MM.1S (cell line): ENCODE data around the gene KLHL13.

Experiments
- DNase-seq: peaks from one replicate; pipeline ENCODE4 v3.0.0-alpha.2; 2015
- H2AFZ ChIP-seq: fragments of 300-600 bp; sonication (generic); 2 replicates; pipeline ENCODE4 v1.6.0; 2016; ENCODE audit warnings: antibody characterized with exemption, low read length
- H3F3A ChIP-seq: fragments of 300-600 bp; sonication (generic); 2 replicates; pipeline ENCODE4 v1.6.1; 2016; ENCODE audit warnings: mild to moderate bottlenecking, antibody characterized with exemption, low read length, moderate library complexity, mixed read lengths; ENCODE audit not compliant: insufficient read depth
- H3K27ac ChIP-seq: fragments of 300-600 bp; sonication (generic); 2 replicates; pipeline ENCODE4 v1.5.1; 2016; ENCODE audit warnings: mild to moderate bottlenecking, low read length
- H3K27me3 ChIP-seq: fragments of 300-600 bp; sonication (generic); replicated peaks from 2 replicates; pipeline ENCODE4 v1.6.0; 2016; ENCODE audit warnings: low read length; ENCODE audit not compliant: insufficient read depth
- H3K36me3 ChIP-seq: fragments of 300-600 bp; sonication (generic); replicated peaks from 2 replicates; pipeline ENCODE4 v1.6.1; 2016; ENCODE audit warnings: mild to moderate bottlenecking, low read length, mixed read lengths; ENCODE audit not compliant: insufficient read depth
- H3K4me1 ChIP-seq: fragments of 300-600 bp; sonication (generic); 2 replicates; pipeline ENCODE4 v1.6.1; 2016; ENCODE audit warnings: low read length, mixed read lengths
- H3K4me2 ChIP-seq: fragments of 300-600 bp; sonication (generic); 2 replicates; pipeline ENCODE4 v1.6.0; 2016; ENCODE audit warnings: low read depth, low read length
- H3K4me3 ChIP-seq: fragments of 300-600 bp; sonication (generic); 2 replicates; pipeline ENCODE4 v1.5.1; 2016; ENCODE audit warnings: low read length, mixed read lengths
- H3K79me2 ChIP-seq: fragments of 300-600 bp; sonication (generic); 2 replicates; pipeline ENCODE4 v1.6.1; 2016; ENCODE audit warnings: mixed run types, low read length, mixed read lengths
- H3K9ac ChIP-seq: fragments of 300-600 bp; sonication (generic); 2 replicates; pipeline ENCODE4 v1.6.1; 2016; ENCODE audit warnings: low read length, mixed read lengths
- H3K9me2 ChIP-seq: fragments of 300-600 bp; sonication (generic); replicated peaks from 2 replicates; pipeline ENCODE4 v1.6.1; 2016; ENCODE audit warnings: mild to moderate bottlenecking, low read length, mixed read lengths; ENCODE audit not compliant: insufficient read depth
- H3K9me3 ChIP-seq: fragments of 300-600 bp; sonication (generic); replicated peaks from 2 replicates; pipeline ENCODE4 v1.6.1; 2016; ENCODE audit warnings: mild to moderate bottlenecking, low read length, mixed read lengths; ENCODE audit not compliant: insufficient read depth
- H4K20me1 ChIP-seq: fragments of 300-600 bp; sonication (generic); 2 replicates; pipeline ENCODE4 v1.6.1; 2016; ENCODE audit warnings: mild to moderate bottlenecking, low read length, moderate library complexity, mixed read lengths; ENCODE audit not compliant: insufficient read depth
- EZH2 ChIP-seq: fragments of 300-600 bp; sonication (generic); optimal IDR thresholded peaks from 2 replicates; pipeline ENCODE3; 2017; ENCODE audit warnings: low read depth, mild to moderate bottlenecking, antibody characterized with exemption, low read length, mixed read lengths
- EZH2phosphoT487 ChIP-seq: fragments of 300-600 bp; sonication (generic); IDR thresholded peaks from 2 replicates; pipeline ENCODE4 v1.6.1; 2018; ENCODE audit warnings: antibody characterized with exemption, low read length
- TF ChIP-seq, protein P1 (sequence below): fragments of 300-600 bp; sonication (generic); IDR thresholded peaks from 2 replicates; pipeline ENCODE4 v1.5.1; 2016; ENCODE audit warnings: antibody characterized with exemption, low read length, mixed read lengths

KLHL13 gene

DNA sequence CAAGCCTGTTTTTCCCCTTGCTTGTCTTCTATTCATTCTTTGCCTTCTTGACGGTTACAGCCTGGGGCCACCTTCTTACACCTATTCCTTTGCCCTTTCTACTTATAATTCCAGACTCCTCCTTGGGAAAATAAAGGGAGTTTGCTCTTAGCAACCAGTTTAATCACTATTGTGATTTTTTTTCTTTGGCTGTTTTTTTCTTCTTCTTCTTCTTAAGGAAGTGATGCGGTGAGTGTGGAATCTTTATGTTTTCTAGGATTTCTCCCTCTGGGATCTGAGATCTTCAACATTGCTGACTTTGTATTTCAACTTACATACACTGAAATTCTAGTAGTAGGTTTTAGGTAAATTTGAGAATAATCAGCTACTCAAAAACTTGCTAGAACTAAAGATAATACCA is 1.1 kb upstream of the KLHL13 start:
- Histone ChIP-seq H3K4me2 (no peak overlapping the region), H3K9me3 (no peaks in the 10 kb centered on the region; the same call in 1 of the 2 replicates), H3K27ac (no peak overlapping the region), H3F3A (no peaks in the 10 kb centered on the region), H3K79me2 (no peaks in the 10 kb centered on the region), H3K27me3 (no peaks in the 10 kb centered on the region), H3K9ac (no peak overlapping the region), H3K4me1 (no peaks in the 10 kb centered on the region), H3K4me3 (no peak overlapping the region), H3K9me2 (no peaks in the 10 kb centered on the region), H3K36me3 (no peaks in the 10 kb centered on the region), H4K20me1 (no peaks in the 10 kb centered on the region), H2AFZ (no peak overlapping the region)
- TF ChIP-seq EZH2phosphoT487 (no peak), EZH2 (no peak)
- TF ChIP-seq, protein P1, sequence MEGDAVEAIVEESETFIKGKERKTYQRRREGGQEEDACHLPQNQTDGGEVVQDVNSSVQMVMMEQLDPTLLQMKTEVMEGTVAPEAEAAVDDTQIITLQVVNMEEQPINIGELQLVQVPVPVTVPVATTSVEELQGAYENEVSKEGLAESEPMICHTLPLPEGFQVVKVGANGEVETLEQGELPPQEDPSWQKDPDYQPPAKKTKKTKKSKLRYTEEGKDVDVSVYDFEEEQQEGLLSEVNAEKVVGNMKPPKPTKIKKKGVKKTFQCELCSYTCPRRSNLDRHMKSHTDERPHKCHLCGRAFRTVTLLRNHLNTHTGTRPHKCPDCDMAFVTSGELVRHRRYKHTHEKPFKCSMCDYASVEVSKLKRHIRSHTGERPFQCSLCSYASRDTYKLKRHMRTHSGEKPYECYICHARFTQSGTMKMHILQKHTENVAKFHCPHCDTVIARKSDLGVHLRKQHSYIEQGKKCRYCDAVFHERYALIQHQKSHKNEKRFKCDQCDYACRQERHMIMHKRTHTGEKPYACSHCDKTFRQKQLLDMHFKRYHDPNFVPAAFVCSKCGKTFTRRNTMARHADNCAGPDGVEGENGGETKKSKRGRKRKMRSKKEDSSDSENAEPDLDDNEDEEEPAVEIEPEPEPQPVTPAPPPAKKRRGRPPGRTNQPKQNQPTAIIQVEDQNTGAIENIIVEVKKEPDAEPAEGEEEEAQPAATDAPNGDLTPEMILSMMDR: no peak
- no peak for DNase-seq

DNA sequence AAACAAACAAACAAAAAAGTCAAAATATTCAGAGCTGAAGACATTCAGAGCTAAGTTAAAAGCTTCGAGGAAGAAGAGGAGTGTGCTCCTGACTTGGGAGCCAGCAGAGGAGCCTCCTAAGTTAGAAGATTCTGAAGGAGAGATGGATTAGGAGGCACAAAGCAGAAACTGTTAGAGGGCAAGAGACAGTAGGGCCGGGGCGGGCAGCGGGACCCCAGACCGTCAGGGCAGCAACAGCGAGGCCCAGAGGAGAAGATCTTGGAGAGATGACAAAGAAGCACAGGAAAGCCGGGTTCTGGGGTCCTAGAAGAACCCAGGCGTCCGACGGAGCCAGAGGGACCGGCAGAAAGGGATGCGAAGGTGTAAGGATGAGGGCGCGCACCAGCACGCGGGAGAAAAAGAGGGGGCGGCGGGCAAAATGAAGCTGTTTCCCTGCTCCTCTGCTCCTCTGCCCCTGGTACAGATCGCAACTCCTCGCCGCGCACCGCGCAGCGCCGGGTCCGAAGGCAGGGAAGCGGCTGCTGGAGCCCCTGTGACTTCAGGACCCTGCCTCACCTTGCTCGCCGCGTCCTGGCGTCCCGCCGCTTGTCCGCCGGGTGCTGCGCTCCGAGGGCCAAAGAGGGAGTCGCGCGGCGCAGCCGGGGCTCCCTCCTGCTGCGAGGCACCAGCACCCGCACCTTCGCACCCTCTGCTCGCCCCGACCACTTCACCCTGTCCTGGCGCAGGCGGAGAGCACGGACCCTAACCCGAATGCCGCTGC is 477 bp downstream of the KLHL13 start:
- H3K79me2 ChIP-seq: no peaks in the 10 kb centered on the region
- no peaks in the 10 kb centered on the region; the same call in 1 of the 2 replicates for H3K9me3 ChIP-seq
- H2AFZ ChIP-seq: peak overlapping the region; percentile 70; the same call in 1 of the 2 replicates
- H3K4me3 ChIP-seq: peak overlapping the region; percentile 54; the same call in 1 of the 2 replicates
- H3K4me1 ChIP-seq: no peaks in the 10 kb centered on the region
- no peaks in the 10 kb centered on the region for H3K9me2 ChIP-seq
- H3K27ac ChIP-seq: no peak overlapping the region
- no peaks in the 10 kb centered on the region for H3K36me3 ChIP-seq
- H3K27me3 ChIP-seq: no peaks in the 10 kb centered on the region
- H3F3A ChIP-seq: no peaks in the 10 kb centered on the region
- peak overlapping the region; percentile 41; the same call in 1 of the 2 replicates for H3K4me2 ChIP-seq
- H3K9ac ChIP-seq: no peak overlapping the region
- no peak for DNase-seq
- no peaks in the 10 kb centered on the region for H4K20me1 ChIP-seq
- TF ChIP-seq EZH2phosphoT487: no peak
- TF ChIP-seq EZH2: no peak
- TF ChIP-seq, protein P1: no peak

DNA sequence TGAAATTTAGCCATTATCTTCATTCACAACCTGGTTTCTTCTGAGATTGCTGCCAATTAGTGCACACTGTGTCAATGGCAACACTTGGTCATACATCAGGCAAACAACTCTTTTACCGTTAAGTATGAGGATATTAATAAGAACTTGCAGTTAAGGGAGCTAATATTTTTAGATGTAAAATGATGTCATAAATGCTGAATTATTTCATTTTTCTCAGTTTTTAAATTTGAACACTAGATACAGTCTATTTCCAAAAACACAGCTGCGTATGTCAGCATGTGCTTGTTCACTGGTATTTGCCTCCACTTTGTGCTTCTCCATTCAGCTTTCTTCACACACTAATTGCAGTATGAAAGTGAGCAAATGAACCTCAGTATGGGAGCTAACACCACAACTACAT is 1.6 kb downstream of the KLHL13 start:
- Histone ChIP-seq H3K9ac (no peak overlapping the region), H3F3A (no peaks in the 10 kb centered on the region), H3K4me2 (no peak overlapping the region), H3K9me3 (no peaks in the 10 kb centered on the region; the same call in 1 of the 2 replicates), H2AFZ (no peak overlapping the region), H3K27ac (no peak overlapping the region), H3K79me2 (no peaks in the 10 kb centered on the region), H3K4me1 (no peaks in the 10 kb centered on the region), H3K36me3 (no peaks in the 10 kb centered on the region), H3K4me3 (no peak overlapping the region), H4K20me1 (no peaks in the 10 kb centered on the region), H3K9me2 (no peaks in the 10 kb centered on the region), H3K27me3 (no peaks in the 10 kb centered on the region)
- no peak for DNase-seq
- TF ChIP-seq EZH2phosphoT487 (no peak), EZH2 (no peak)
- TF ChIP-seq, protein P1: no peak
